IMR-90 (cell line): ENCODE data around the gene ULK1.

Experiments used
- BHLHE40 ChIP-seq: fragments of 150-350 bp; IDR thresholded peaks from 2 replicates; pipeline ENCODE4 v1.6.1; 2016; ENCODE audit warnings: mild to moderate bottlenecking, low read depth, low read length
- FOS ChIP-seq: fragments of 150-350 bp; IDR thresholded peaks from 2 replicates; pipeline ENCODE4 v1.6.1; 2016; ENCODE audit warnings: low read depth, low read length
- MXI1 ChIP-seq: IDR thresholded peaks from 2 replicates; pipeline ENCODE4 v1.6.1; 2012; ENCODE audit warnings: low read depth, mild to moderate bottlenecking, low read length, moderate library complexity, borderline replicate concordance
- POLR2A ChIP-seq: IDR thresholded peaks from 2 replicates; pipeline ENCODE4 v1.6.1; 2012; ENCODE audit warnings: mild to moderate bottlenecking, low read depth, low read length
- TF ChIP-seq, protein P1 (sequence below): conservative IDR thresholded peaks from 2 replicates; pipeline ENCODE4 v1.5.1; 2012; ENCODE audit warnings: mild to moderate bottlenecking, low read depth, low read length, improper control_type of control experiment

GRCh38 chr12:131909752-131910219 lies 15.4 kb downstream of the ULK1 start:
- TF ChIP-seq, protein P1, sequence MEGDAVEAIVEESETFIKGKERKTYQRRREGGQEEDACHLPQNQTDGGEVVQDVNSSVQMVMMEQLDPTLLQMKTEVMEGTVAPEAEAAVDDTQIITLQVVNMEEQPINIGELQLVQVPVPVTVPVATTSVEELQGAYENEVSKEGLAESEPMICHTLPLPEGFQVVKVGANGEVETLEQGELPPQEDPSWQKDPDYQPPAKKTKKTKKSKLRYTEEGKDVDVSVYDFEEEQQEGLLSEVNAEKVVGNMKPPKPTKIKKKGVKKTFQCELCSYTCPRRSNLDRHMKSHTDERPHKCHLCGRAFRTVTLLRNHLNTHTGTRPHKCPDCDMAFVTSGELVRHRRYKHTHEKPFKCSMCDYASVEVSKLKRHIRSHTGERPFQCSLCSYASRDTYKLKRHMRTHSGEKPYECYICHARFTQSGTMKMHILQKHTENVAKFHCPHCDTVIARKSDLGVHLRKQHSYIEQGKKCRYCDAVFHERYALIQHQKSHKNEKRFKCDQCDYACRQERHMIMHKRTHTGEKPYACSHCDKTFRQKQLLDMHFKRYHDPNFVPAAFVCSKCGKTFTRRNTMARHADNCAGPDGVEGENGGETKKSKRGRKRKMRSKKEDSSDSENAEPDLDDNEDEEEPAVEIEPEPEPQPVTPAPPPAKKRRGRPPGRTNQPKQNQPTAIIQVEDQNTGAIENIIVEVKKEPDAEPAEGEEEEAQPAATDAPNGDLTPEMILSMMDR: no peak
- TF ChIP-seq POLR2A (no peak), BHLHE40 (no peak), MXI1 (no peak), FOS (no peak)
